HG02943 (cell line): Measurements from ENCODE around the gene LAD1.

Experiments
- ATAC-seq: cut with Tn5 transposase; IDR thresholded peaks from one replicate; pipeline ENCODE4 v1.9.1; 2021; ENCODE audit warnings: mild to moderate bottlenecking, low read depth, moderate library complexity; ENCODE audit not compliant: unreplicated experiment

Gene LAD1

GRCh38 chr1:201395936-201396335, 3.2 kb downstream of the LAD1 start:
- ATAC-seq, result no peak

- ATAC-seq, result no peak
Measured at GRCh38 chr1:201394591-201394990, 4.5 kb downstream of the LAD1 start.

GRCh38 chr1:201393076-201393475, 6.0 kb downstream of the LAD1 start:
- no peak for ATAC-seq

GRCh38 chr1:201391651-201392511, 7.2 kb downstream of the LAD1 start:
- ATAC-seq, result no peak

- ATAC-seq, result no peak
Measured at GRCh38 chr1:201391225-201391624, 7.9 kb downstream of the LAD1 start.

- ATAC-seq, result no peak
Measured at GRCh38 chr1:201389051-201389450, 10.1 kb downstream of the LAD1 start.

GRCh38 chr1:201386208-201386607, 12.9 kb downstream of the LAD1 start:
- ATAC-seq, result no peak

- no peak for ATAC-seq
Measured at GRCh38 chr1:201385299-201385891, 13.7 kb downstream of the LAD1 start.

GRCh38 chr1:201384406-201384782, 14.7 kb downstream of the LAD1 start:
- no peak for ATAC-seq

GRCh38 chr1:201383647-201384405, 15.3 kb downstream of the LAD1 start:
- no peak for ATAC-seq

- no peak for ATAC-seq
Measured at GRCh38 chr1:201381130-201381529, 18.0 kb downstream of the LAD1 start.

GRCh38 chr1:201379733-201380242, 19.3 kb downstream of the LAD1 start:
- no peak for ATAC-seq

- ATAC-seq, result no peak
Measured at GRCh38 chr1:201378804-201379203, 20.3 kb downstream of the LAD1 start.

GRCh38 chr1:201377611-201378092, 21.5 kb downstream of the LAD1 start, which contains the start of gene TNNT2:
TSS of gene TNNT2 (minus strand) at chr1:201377680. CDS start at chr1:201373254, 4,426 bp downstream.
- no peak for ATAC-seq

GRCh38 chr1:201376464-201377374, 22.4 kb downstream of the LAD1 start:
- no peak for ATAC-seq

GRCh38 chr1:201376107-201376463, 23.0 kb downstream of the LAD1 start:
- ATAC-seq, result no peak

- no peak for ATAC-seq
Measured at GRCh38 chr1:201375169-201375568, 24.0 kb downstream of the LAD1 start.

- ATAC-seq, result no peak
Measured at GRCh38 chr1:201374364-201374763, 24.8 kb downstream of the LAD1 start.

- ATAC-seq, result no peak
Measured at GRCh38 chr1:201371792-201372191, 27.3 kb downstream of the LAD1 start.

- ATAC-seq, result no peak
Measured at GRCh38 chr1:201371276-201371675, 27.8 kb downstream of the LAD1 start.
